Thoracic aorta (tissue), 2 donors: ENCODE measurements around the gene SPOCK3. TPM values are rescaled to one million over a fixed set of nuclear protein-coding genes. Genes with fewer than 3 reads are reported as not detected.

ENCODE experiments used
- ATAC-seq: fragments of 150-250 bp; one replicate; pipeline ENCODE4 v1.8.0; 2017; ENCODE audit warnings: low read depth; ENCODE audit not compliant: insufficient number of reproducible peaks, low FRiP score
- DNase-seq: peaks from one replicate; pipeline ENCODE4 v3.0.0-alpha.2; 2020; ENCODE audit warnings: low spot score
- H3K27ac ChIP-seq, 2 donors: fragments of 200-600 bp; sonication (generic); 1 replicate in 1 of 2; 2 replicates in 1 of 2; pipeline ENCODE4 v1.5.1; 2016; ENCODE audit warnings: mild to moderate bottlenecking in 2 of 2, moderate library complexity in 2 of 2
- H3K27me3 ChIP-seq: fragments of 200-600 bp; sonication (generic); replicated peaks from 2 replicates; pipeline ENCODE4 v1.6.0; 2016; ENCODE audit warnings: mild to moderate bottlenecking; ENCODE audit not compliant: insufficient read depth
- H3K36me3 ChIP-seq: fragments of 200-600 bp; sonication (generic); one replicate; pipeline ENCODE4 v1.5.1; 2016
- H3K4me1 ChIP-seq, 2 donors: fragments of 200-600 bp; sonication (generic); 1 replicate in 1 of 2; 2 replicates in 1 of 2; pipeline versions ENCODE4 v1.5.1 to v1.6.0; 2016; ENCODE audit warnings: low read depth in 2 of 2, mild to moderate bottlenecking in 1 of 2; ENCODE audit not compliant: control insufficient read depth in 1 of 2
- H3K4me3 ChIP-seq: fragments of 200-600 bp; sonication (generic); 2 replicates; pipeline ENCODE4 v1.5.1; 2016; ENCODE audit warnings: mild to moderate bottlenecking
- H3K9me3 ChIP-seq: fragments of 200-600 bp; sonication (generic); 2 replicates; pipeline ENCODE4 v1.5.1; 2016
- CTCF ChIP-seq: fragments of 200-600 bp; sonication (generic); IDR thresholded peaks from one replicate; pipeline ENCODE4 v1.5.1; 2019; ENCODE audit warnings: antibody characterized with exemption
- total RNA-seq, 2 donors: library from RNA; depleted of rRNA; stranded (reverse); fragments of >200 nt; gene quantifications; one replicate each; pipeline versions ENCODE4 v1.1.0 to v1.2.3, GENCODE V29; 2016

Gene SPOCK3
- total RNA-seq, 2 donors from 2014 or later = not detected

GRCh38 chr4:167023364-167023925, 210.8 kb downstream of the SPOCK3 start:
- Histone ChIP-seq H3K27ac (no peak overlapping the region), H3K4me1 (no peaks in the 10 kb centered on the region), H3K9me3 (no peaks in the 10 kb centered on the region), H3K27me3 (no peaks in the 10 kb centered on the region), H3K4me3 (no peak overlapping the region), H3K36me3 (no peaks in the 10 kb centered on the region)
- DNase-seq (no peak), ATAC-seq (no peak)
- no peak for TF ChIP-seq CTCF

GRCh38 chr4:167021545-167022155, 212.6 kb downstream of the SPOCK3 start:
- no peak overlapping the region for H3K27ac ChIP-seq
- no peaks in the 10 kb centered on the region for H3K27me3 ChIP-seq
- H3K36me3 ChIP-seq = no peaks in the 10 kb centered on the region
- H3K4me1 ChIP-seq = no peaks in the 10 kb centered on the region
- H3K9me3 ChIP-seq = no peaks in the 10 kb centered on the region
- DNase-seq (no peak), ATAC-seq (peak; percentile 56)
- H3K4me3 ChIP-seq = no peak overlapping the region
- TF ChIP-seq CTCF = peak; percentile 58

GRCh38 chr4:167020410-167020809, 213.9 kb downstream of the SPOCK3 start:
- no peaks in the 10 kb centered on the region for H3K9me3 ChIP-seq
- ATAC-seq = no peak
- no peaks in the 10 kb centered on the region for H3K36me3 ChIP-seq
- no peak overlapping the region for H3K4me3 ChIP-seq
- no peaks in the 10 kb centered on the region for H3K4me1 ChIP-seq
- no peak overlapping the region for H3K27ac ChIP-seq
- no peak for TF ChIP-seq CTCF
- DNase-seq = no peak
- no peaks in the 10 kb centered on the region for H3K27me3 ChIP-seq

DNA sequence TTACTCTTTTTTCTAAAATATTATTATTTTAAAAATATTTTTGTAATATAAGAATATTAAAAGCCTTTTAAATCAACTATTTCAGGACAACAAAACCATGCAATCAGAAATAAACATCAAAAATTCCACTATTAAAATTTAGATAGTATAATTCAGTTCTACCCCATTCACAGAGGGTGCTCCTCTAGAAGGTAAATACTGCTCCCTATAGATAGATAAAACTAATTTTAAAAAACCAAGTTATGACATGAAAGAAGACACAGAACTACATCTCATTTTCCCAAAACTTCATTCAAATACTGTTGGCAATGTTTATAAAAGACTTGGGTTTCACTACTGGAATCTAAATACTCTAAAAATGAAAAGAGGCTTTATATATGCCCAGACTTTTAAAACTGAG, 219.3 kb downstream of the SPOCK3 start:
- no peak for TF ChIP-seq CTCF
- Histone ChIP-seq H3K4me3 (no peak overlapping the region), H3K4me1 (no peaks in the 10 kb centered on the region), H3K27me3 (no peaks in the 10 kb centered on the region), H3K36me3 (no peaks in the 10 kb centered on the region), H3K27ac (no peak overlapping the region), H3K9me3 (no peaks in the 10 kb centered on the region)
- ATAC-seq (no peak), DNase-seq (no peak)

GRCh38 chr4:167003326-167003725, 231.0 kb downstream of the SPOCK3 start:
- no peaks in the 10 kb centered on the region for H3K36me3 ChIP-seq
- no peaks in the 10 kb centered on the region for H3K4me1 ChIP-seq
- H3K9me3 ChIP-seq = no peaks in the 10 kb centered on the region
- H3K4me3 ChIP-seq = no peak overlapping the region
- H3K27ac ChIP-seq = no peak overlapping the region
- no peaks in the 10 kb centered on the region for H3K27me3 ChIP-seq
- no peak for TF ChIP-seq CTCF
- DNase-seq = no peak
- ATAC-seq = no peak
